GM12872 (cell line): ENCODE measurements around the gene SOST.

ENCODE experiments used
- TF ChIP-seq, protein P1 (sequence below): IDR thresholded peaks from 3 replicates; pipeline ENCODE4 v1.5.1; 2011; ENCODE audit warnings: low read depth, mild to moderate bottlenecking, low read length, moderate library complexity; ENCODE audit not compliant: insufficient read depth

SOST gene

GRCh38 chr17:43758497-43759174 is at the start of gene SOST:
TSS of gene SOST (minus strand) at chr17:43758791. CDS start at chr17:43758741, 50 bp downstream.
- TF ChIP-seq, protein P1, sequence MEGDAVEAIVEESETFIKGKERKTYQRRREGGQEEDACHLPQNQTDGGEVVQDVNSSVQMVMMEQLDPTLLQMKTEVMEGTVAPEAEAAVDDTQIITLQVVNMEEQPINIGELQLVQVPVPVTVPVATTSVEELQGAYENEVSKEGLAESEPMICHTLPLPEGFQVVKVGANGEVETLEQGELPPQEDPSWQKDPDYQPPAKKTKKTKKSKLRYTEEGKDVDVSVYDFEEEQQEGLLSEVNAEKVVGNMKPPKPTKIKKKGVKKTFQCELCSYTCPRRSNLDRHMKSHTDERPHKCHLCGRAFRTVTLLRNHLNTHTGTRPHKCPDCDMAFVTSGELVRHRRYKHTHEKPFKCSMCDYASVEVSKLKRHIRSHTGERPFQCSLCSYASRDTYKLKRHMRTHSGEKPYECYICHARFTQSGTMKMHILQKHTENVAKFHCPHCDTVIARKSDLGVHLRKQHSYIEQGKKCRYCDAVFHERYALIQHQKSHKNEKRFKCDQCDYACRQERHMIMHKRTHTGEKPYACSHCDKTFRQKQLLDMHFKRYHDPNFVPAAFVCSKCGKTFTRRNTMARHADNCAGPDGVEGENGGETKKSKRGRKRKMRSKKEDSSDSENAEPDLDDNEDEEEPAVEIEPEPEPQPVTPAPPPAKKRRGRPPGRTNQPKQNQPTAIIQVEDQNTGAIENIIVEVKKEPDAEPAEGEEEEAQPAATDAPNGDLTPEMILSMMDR, result no peak

DNA sequence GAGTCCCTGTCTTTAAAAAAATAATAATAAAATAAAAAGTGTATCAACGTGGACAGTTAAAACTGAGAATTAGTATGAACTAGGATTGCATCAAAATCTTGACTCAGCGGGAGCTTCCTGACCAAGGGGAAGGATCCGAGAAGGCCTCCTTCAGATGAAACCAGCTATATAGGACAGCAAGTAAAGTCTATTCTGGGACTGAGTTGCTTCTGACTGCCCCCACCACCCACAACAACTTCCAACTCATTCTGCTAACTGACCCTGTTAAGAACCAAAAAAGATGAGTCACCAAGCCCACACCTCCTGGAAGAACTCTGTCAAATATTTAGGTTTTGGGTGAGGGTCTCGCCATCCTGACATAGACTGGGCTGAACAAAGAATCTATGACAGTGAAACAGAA is 49.5 kb upstream of the SOST start:
- TF ChIP-seq, protein P1, result no peak

GRCh38 chr17:43805117-43805516 is 46.5 kb upstream of the SOST start:
- TF ChIP-seq, protein P1, result no peak

DNA sequence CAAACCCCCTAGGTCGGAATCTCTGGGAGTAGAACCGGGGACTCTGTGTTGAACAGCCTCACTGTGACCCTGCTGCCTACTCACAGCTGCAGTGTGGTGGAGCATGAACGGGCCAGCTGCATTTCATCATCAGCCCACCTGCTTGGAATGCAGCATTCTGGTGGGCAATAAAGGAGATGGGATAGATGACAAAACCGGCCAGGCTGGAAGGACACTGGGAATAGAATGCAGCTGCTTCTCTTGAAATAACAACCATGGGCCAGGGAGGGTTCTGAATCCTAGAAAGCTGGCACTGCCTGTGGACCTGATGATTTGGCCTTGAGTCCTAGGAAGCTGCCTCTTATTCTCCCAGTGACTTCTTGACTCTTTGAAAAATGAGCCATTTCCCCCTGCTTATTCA is 45.2 kb upstream of the SOST start:
- TF ChIP-seq, protein P1, result no peak

- TF ChIP-seq, protein P1, result no peak
These were observed 43.3 kb upstream of the SOST start for GRCh38 chr17:43801844-43802243.

DNA sequence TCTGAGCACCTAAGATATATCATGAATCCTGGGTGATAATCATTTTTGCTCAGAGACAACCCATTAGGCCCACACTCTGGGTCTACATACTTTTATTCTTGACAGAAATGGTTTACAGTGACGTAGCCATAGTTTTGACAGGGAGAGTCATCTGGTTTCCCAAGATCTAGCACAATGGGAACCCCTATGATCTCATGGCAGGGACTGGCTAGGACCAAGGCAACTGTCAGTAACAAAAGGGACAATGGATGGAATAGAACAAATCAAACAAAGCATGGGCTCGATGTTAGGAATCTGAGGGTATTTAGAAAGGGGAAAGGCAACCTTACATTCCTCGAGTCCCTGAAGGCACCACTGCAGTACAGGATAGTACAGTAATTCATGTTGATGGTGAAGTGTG is 42.1 kb upstream of the SOST start:
- TF ChIP-seq, protein P1, result no peak

- TF ChIP-seq, protein P1, result no peak
These were observed 40.5 kb upstream of the SOST start for GRCh38 chr17:43799047-43799446.
